ENCODE results near the gene FOXP1.

DNA sequence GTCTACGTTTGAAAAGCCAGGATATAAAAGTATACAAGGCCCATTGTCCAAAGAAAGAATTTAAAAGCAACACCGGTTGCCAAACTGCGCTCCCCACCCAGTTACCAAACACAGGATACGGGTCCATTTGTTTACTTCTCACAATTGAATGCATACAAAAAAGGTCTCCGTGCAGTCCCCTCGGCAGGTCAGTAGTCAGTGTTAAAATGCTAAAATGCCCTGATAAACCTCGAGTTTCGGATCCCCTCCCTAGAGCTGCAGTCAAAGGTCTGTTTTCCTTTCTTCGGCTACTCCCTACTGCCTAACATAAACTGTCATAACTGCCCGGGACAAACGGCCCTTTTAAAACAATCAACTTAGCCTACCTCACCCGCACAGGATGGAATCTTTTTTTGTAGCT is 534.6 kb downstream of the FOXP1 start:
- TF ChIP-seq, protein P1, sequence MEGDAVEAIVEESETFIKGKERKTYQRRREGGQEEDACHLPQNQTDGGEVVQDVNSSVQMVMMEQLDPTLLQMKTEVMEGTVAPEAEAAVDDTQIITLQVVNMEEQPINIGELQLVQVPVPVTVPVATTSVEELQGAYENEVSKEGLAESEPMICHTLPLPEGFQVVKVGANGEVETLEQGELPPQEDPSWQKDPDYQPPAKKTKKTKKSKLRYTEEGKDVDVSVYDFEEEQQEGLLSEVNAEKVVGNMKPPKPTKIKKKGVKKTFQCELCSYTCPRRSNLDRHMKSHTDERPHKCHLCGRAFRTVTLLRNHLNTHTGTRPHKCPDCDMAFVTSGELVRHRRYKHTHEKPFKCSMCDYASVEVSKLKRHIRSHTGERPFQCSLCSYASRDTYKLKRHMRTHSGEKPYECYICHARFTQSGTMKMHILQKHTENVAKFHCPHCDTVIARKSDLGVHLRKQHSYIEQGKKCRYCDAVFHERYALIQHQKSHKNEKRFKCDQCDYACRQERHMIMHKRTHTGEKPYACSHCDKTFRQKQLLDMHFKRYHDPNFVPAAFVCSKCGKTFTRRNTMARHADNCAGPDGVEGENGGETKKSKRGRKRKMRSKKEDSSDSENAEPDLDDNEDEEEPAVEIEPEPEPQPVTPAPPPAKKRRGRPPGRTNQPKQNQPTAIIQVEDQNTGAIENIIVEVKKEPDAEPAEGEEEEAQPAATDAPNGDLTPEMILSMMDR (IDR thresholded peaks at IDR 0.05): no peak
- no peak for TF ChIP-seq POLR2A (IDR thresholded peaks at IDR 0.05)
- peak in 1 of 2 donors; percentile 14 for TF ChIP-seq POLR2AphosphoS5 (IDR thresholded peaks at IDR 0.05; ENCODE audit: insufficient read depth in 1 of 2, low read depth in 1 of 2)
